Stimulated activated CD4-positive, alpha-beta T cell treated with anti-CD3 and anti-CD28 coated beads, Interleukin-1b, Interleukin-23, amount 100 ng/mL, for 4 hours (primary cell): ENCODE measurements around the gene SLC38A8.

Experiments used
- DNase-seq, 2 donors: peaks; one replicate each; pipeline ENCODE4 v3.0.0-alpha.2; 2020; ENCODE audit warnings: low read depth in 2 of 2

SLC38A8 gene

GRCh38 chr16:84000989-84001642 lies 41.5 kb downstream of the SLC38A8 start:
- no peak for DNase-seq

- DNase-seq: no peak
Observed at GRCh38 chr16:83998091-83998490, 44.5 kb downstream of the SLC38A8 start.

GRCh38 chr16:83996481-83997252 lies 45.9 kb downstream of the SLC38A8 start:
- DNase-seq: no peak

GRCh38 chr16:83995754-83996153 lies 46.8 kb downstream of the SLC38A8 start:
- no peak for DNase-seq

- DNase-seq: no peak
Observed at GRCh38 chr16:83994703-83995102, 47.9 kb downstream of the SLC38A8 start.

- no peak for DNase-seq
Observed at GRCh38 chr16:83994087-83994486, 48.5 kb downstream of the SLC38A8 start.

- DNase-seq: no peak
Observed at GRCh38 chr16:83992624-83993023, 50.0 kb downstream of the SLC38A8 start.

- no peak for DNase-seq
Observed at GRCh38 chr16:83990492-83990891, 52.1 kb downstream of the SLC38A8 start.

GRCh38 chr16:83989300-83989699 lies 53.3 kb downstream of the SLC38A8 start:
- DNase-seq: no peak

- DNase-seq: no peak
Observed at GRCh38 chr16:83983491-83983890, 59.1 kb downstream of the SLC38A8 start.

GRCh38 chr16:83981799-83982198 lies 60.8 kb downstream of the SLC38A8 start:
- DNase-seq: no peak

- no peak for DNase-seq
Observed at GRCh38 chr16:83980794-83981193, 61.8 kb downstream of the SLC38A8 start.

GRCh38 chr16:83979441-83979840 lies 63.2 kb downstream of the SLC38A8 start:
- no peak for DNase-seq

GRCh38 chr16:83978401-83978904 lies 64.1 kb downstream of the SLC38A8 start:
- DNase-seq: no peak

GRCh38 chr16:83977056-83977815 lies 65.4 kb downstream of the SLC38A8 start:
- DNase-seq: no peak

GRCh38 chr16:83975590-83976260 lies 66.9 kb downstream of the SLC38A8 start:
- DNase-seq: no peak

GRCh38 chr16:83974475-83974874 lies 68.1 kb downstream of the SLC38A8 start:
- DNase-seq: no peak

GRCh38 chr16:83973581-83974385 lies 68.8 kb downstream of the SLC38A8 start:
- DNase-seq: no peak

GRCh38 chr16:83973077-83973476 lies 69.5 kb downstream of the SLC38A8 start:
- DNase-seq: no peak

- DNase-seq: no peak
Observed at GRCh38 chr16:83972256-83973008, 70.2 kb downstream of the SLC38A8 start.
